Stimulated activated naive B cell treated with anti-CD40 and anti-IgM and Interleukin-4, amounts not matched to agents 10 μg/mL and 1 μg/mL and 100 μg/mL, for 72 hours (primary cell): ENCODE measurements around the gene NTMT1.

Experiments used
- ATAC-seq, 2 donors: fragments of 150-1000 bp; cut with Tn5 transposase; replicated peaks; 2 replicates each; pipeline ENCODE4 v1.10.0; 2021; ENCODE audit warnings: moderate library complexity in 1 of 2
- DNase-seq: peaks from one replicate; pipeline ENCODE4 v3.0.0; 2021
- H3K27ac Mint-ChIP-seq: one replicate; pipeline ENCODE4 v1.8.0; 2022; ENCODE audit warnings: mild to moderate bottlenecking, mixed read lengths
- H3K27me3 Mint-ChIP-seq, 2 donors: one replicate each; pipeline ENCODE4 v1.8.0; 2022; ENCODE audit warnings: mixed read lengths in 2 of 2
- H3K36me3 Mint-ChIP-seq, 2 donors: one replicate each; pipeline ENCODE4 v1.8.0; 2022; ENCODE audit warnings: mixed read lengths in 2 of 2, mild to moderate bottlenecking in 1 of 2
- H3K4me1 Mint-ChIP-seq, 2 donors: one replicate each; pipeline ENCODE4 v1.8.0; 2022; ENCODE audit warnings: mixed read lengths in 2 of 2, mild to moderate bottlenecking in 1 of 2
- H3K4me3 Mint-ChIP-seq, 2 donors: one replicate each; pipeline ENCODE4 v1.8.0; 2022; ENCODE audit warnings: mild to moderate bottlenecking in 2 of 2, mixed read lengths in 2 of 2, moderate library complexity in 1 of 2
- H3K9me3 Mint-ChIP-seq, 2 donors: one replicate each; pipeline ENCODE4 v1.8.0; 2022; ENCODE audit warnings: mixed read lengths in 2 of 2, mild to moderate bottlenecking in 1 of 2

The NTMT1 gene

GRCh38 chr9:129669946-129670345 lies 44.0 kb downstream of the NTMT1 start:
- no peak for DNase-seq
- H3K4me1 Mint-ChIP-seq = peaks cover 2 to 8% of the 10 kb centered on the region in 2 donors

GRCh38 chr9:129671065-129671464 lies 45.1 kb downstream of the NTMT1 start:
- Mint-ChIP-seq H3K4me3 (no peak overlapping the region), H3K27ac (no peak overlapping the region), H3K9me3 (no peaks in the 10 kb centered on the region), H3K27me3 (peaks cover 18 to 79% of the 10 kb centered on the region in 2 donors), H3K4me1 (peaks cover 0 to 5% of the 10 kb centered on the region in 2 donors), H3K36me3 (no peaks in the 10 kb centered on the region)
- ATAC-seq = no peak
- no peak for DNase-seq

More at GRCh38 chr9:129669946-129670345, 44.0 kb downstream of the NTMT1 start:
- H3K27me3 Mint-ChIP-seq = peaks cover 20 to 78% of the 10 kb centered on the region in 2 donors
- no peak overlapping the region for H3K4me3 Mint-ChIP-seq
- H3K27ac Mint-ChIP-seq = no peak overlapping the region
- no peaks in the 10 kb centered on the region for H3K9me3 Mint-ChIP-seq
- no peak for ATAC-seq
- H3K36me3 Mint-ChIP-seq = no peaks in the 10 kb centered on the region

- Mint-ChIP-seq H3K36me3 (no peaks in the 10 kb centered on the region), H3K4me3 (no peak overlapping the region), H3K9me3 (no peaks in the 10 kb centered on the region), H3K4me1 (peaks cover 0 to 5% of the 10 kb centered on the region in 2 donors), H3K27ac (no peak overlapping the region), H3K27me3 (peaks cover 22 to 84% of the 10 kb centered on the region in 2 donors)
- DNase-seq (no peak), ATAC-seq (peak; percentile 29 to 58)
Observed at GRCh38 chr9:129671519-129671918, 45.6 kb downstream of the NTMT1 start.

- no peaks in the 10 kb centered on the region for H3K36me3 Mint-ChIP-seq
- H3K9me3 Mint-ChIP-seq = no peaks in the 10 kb centered on the region
- peaks cover 25 to 82% of the 10 kb centered on the region in 2 donors for H3K27me3 Mint-ChIP-seq
- peaks cover 0 to 5% of the 10 kb centered on the region in 2 donors for H3K4me1 Mint-ChIP-seq
- DNase-seq = no peak
- H3K4me3 Mint-ChIP-seq = no peak overlapping the region
- ATAC-seq = no peak
- H3K27ac Mint-ChIP-seq = peak overlapping the region; percentile 33
Observed at GRCh38 chr9:129672702-129673101, 46.7 kb downstream of the NTMT1 start.

- DNase-seq (no peak), ATAC-seq (no peak)
- Mint-ChIP-seq H3K9me3 (no peaks in the 10 kb centered on the region), H3K4me3 (no peak overlapping the region), H3K4me1 (peaks cover 0 to 5% of the 10 kb centered on the region in 2 donors), H3K27me3 (peaks cover 28 to 78% of the 10 kb centered on the region in 2 donors), H3K36me3 (no peaks in the 10 kb centered on the region), H3K27ac (no peak overlapping the region)
Observed at GRCh38 chr9:129673602-129674001, 47.6 kb downstream of the NTMT1 start.

- no peak for ATAC-seq
- Mint-ChIP-seq H3K4me1 (peaks cover 0 to 5% of the 10 kb centered on the region in 2 donors), H3K4me3 (no peak overlapping the region), H3K27ac (no peak overlapping the region), H3K27me3 (peaks cover 29 to 75% of the 10 kb centered on the region in 2 donors), H3K36me3 (no peaks in the 10 kb centered on the region), H3K9me3 (no peaks in the 10 kb centered on the region)
- no peak for DNase-seq
Observed at GRCh38 chr9:129674229-129674628, 48.3 kb downstream of the NTMT1 start.

- ATAC-seq (no peak), DNase-seq (no peak)
- Mint-ChIP-seq H3K4me1 (peaks cover 0 to 5% of the 10 kb centered on the region in 2 donors), H3K27ac (no peak overlapping the region), H3K36me3 (no peaks in the 10 kb centered on the region), H3K9me3 (no peaks in the 10 kb centered on the region), H3K4me3 (no peak overlapping the region), H3K27me3 (peaks cover 24 to 62% of the 10 kb centered on the region in 2 donors)
Observed at GRCh38 chr9:129675620-129676019, 49.7 kb downstream of the NTMT1 start.

GRCh38 chr9:129676287-129676686 lies 50.3 kb downstream of the NTMT1 start:
- Mint-ChIP-seq H3K9me3 (no peaks in the 10 kb centered on the region), H3K36me3 (no peaks in the 10 kb centered on the region), H3K27me3 (peaks cover 24 to 62% of the 10 kb centered on the region in 2 donors), H3K4me3 (no peak overlapping the region), H3K4me1 (peaks cover 0 to 5% of the 10 kb centered on the region in 2 donors), H3K27ac (no peak overlapping the region)
- ATAC-seq (no peak), DNase-seq (no peak)

- no peaks in the 10 kb centered on the region for H3K36me3 Mint-ChIP-seq
- H3K9me3 Mint-ChIP-seq = no peaks in the 10 kb centered on the region
- H3K4me1 Mint-ChIP-seq = no peaks in the 10 kb centered on the region
- ATAC-seq = no peak
- H3K27me3 Mint-ChIP-seq = peaks cover 24 to 60% of the 10 kb centered on the region in 2 donors
- no peak overlapping the region for H3K4me3 Mint-ChIP-seq
- no peak overlapping the region for H3K27ac Mint-ChIP-seq
- no peak for DNase-seq
Observed at GRCh38 chr9:129676975-129677374, 51.0 kb downstream of the NTMT1 start.

- Mint-ChIP-seq H3K27me3 (peaks cover 28 to 55% of the 10 kb centered on the region in 2 donors), H3K9me3 (no peaks in the 10 kb centered on the region), H3K27ac (no peak overlapping the region), H3K4me1 (no peaks in the 10 kb centered on the region), H3K4me3 (no peak overlapping the region), H3K36me3 (no peaks in the 10 kb centered on the region)
- ATAC-seq (no peak), DNase-seq (no peak)
Observed at GRCh38 chr9:129677456-129677855, 51.5 kb downstream of the NTMT1 start.

GRCh38 chr9:129678844-129679243 lies 52.9 kb downstream of the NTMT1 start:
- H3K9me3 Mint-ChIP-seq = no peaks in the 10 kb centered on the region
- no peak for DNase-seq
- H3K4me3 Mint-ChIP-seq = no peak overlapping the region
- ATAC-seq = no peak
- no peak overlapping the region for H3K27ac Mint-ChIP-seq
- H3K27me3 Mint-ChIP-seq = peaks cover 31 to 42% of the 10 kb centered on the region in 2 donors
- H3K4me1 Mint-ChIP-seq = no peaks in the 10 kb centered on the region
- no peaks in the 10 kb centered on the region for H3K36me3 Mint-ChIP-seq

- Mint-ChIP-seq H3K9me3 (no peaks in the 10 kb centered on the region), H3K27me3 (peaks cover 31 to 41% of the 10 kb centered on the region in 2 donors), H3K4me3 (no peak overlapping the region), H3K4me1 (no peaks in the 10 kb centered on the region), H3K36me3 (no peaks in the 10 kb centered on the region), H3K27ac (no peak overlapping the region)
- DNase-seq (no peak), ATAC-seq (no peak)
Observed at GRCh38 chr9:129679537-129679936, 53.6 kb downstream of the NTMT1 start.

GRCh38 chr9:129681924-129682323 lies 56.0 kb downstream of the NTMT1 start:
- H3K27ac Mint-ChIP-seq = no peak overlapping the region
- ATAC-seq (no peak), DNase-seq (no peak)
- no peaks in the 10 kb centered on the region for H3K9me3 Mint-ChIP-seq
- H3K36me3 Mint-ChIP-seq = no peaks in the 10 kb centered on the region
- peaks cover 24 to 34% of the 10 kb centered on the region in 2 donors for H3K27me3 Mint-ChIP-seq
- H3K4me3 Mint-ChIP-seq = no peak overlapping the region
- no peaks in the 10 kb centered on the region for H3K4me1 Mint-ChIP-seq

- peaks cover 20 to 32% of the 10 kb centered on the region in 2 donors for H3K27me3 Mint-ChIP-seq
- ATAC-seq (no peak), DNase-seq (no peak)
- H3K9me3 Mint-ChIP-seq = no peaks in the 10 kb centered on the region
- H3K36me3 Mint-ChIP-seq = no peaks in the 10 kb centered on the region
- no peak overlapping the region for H3K4me3 Mint-ChIP-seq
- H3K4me1 Mint-ChIP-seq = no peaks in the 10 kb centered on the region
- no peak overlapping the region for H3K27ac Mint-ChIP-seq
Observed at GRCh38 chr9:129682381-129682780, 56.4 kb downstream of the NTMT1 start.

- no peak for DNase-seq
- Mint-ChIP-seq H3K4me1 (no peaks in the 10 kb centered on the region), H3K36me3 (no peaks in the 10 kb centered on the region), H3K27ac (no peak overlapping the region), H3K9me3 (no peaks in the 10 kb centered on the region), H3K4me3 (no peak overlapping the region), H3K27me3 (peaks cover 11 to 33% of the 10 kb centered on the region in 2 donors)
- no peak for ATAC-seq
Observed at GRCh38 chr9:129685220-129685932, 59.4 kb downstream of the NTMT1 start.
